Thyroid gland (tissue), 4 donors: ENCODE measurements around the gene CCDC78. TPM values are rescaled to one million over a fixed set of nuclear protein-coding genes. Genes with fewer than 3 reads are reported as not detected.

Experiments used
- DNase-seq, 2 donors: peaks; one replicate each; pipeline ENCODE4 v3.0.0-alpha.2; 2019
- H3K27ac ChIP-seq, 3 donors: fragments of 200-600 bp; sonication (generic); 1 replicate in 2 of 3; 2 replicates in 1 of 3; pipeline ENCODE4 v1.5.1; 2016 to 2019; ENCODE audit warnings: mild to moderate bottlenecking in 1 of 3, moderate library complexity in 1 of 3
- H3K27me3 ChIP-seq: fragments of 200-600 bp; sonication (generic); one replicate; pipeline ENCODE4 v1.5.1; 2019
- H3K36me3 ChIP-seq, 2 donors: fragments of 200-600 bp; sonication (generic); one replicate each; pipeline ENCODE4 v1.5.1; 2016 to 2019
- H3K4me1 ChIP-seq, 2 donors: fragments of 200-600 bp; sonication (generic); one replicate each; pipeline ENCODE4 v1.5.1; 2017 to 2019
- H3K4me3 ChIP-seq, 3 donors: fragments of 200-600 bp; sonication (generic); replicated peaks in 1 of 3; 1 replicate in 2 of 3; 2 replicates in 1 of 3; pipeline ENCODE4 v1.5.1; 2016; ENCODE audit warnings: mild to moderate bottlenecking in 1 of 3
- H3K9me3 ChIP-seq: fragments of 200-600 bp; sonication (generic); one replicate; pipeline ENCODE4 v1.5.1; 2017
- POLR2A ChIP-seq, 2 donors: fragments of 450-650 bp; IDR thresholded peaks; one replicate each; pipeline ENCODE4 v1.6.1; 2017; ENCODE audit warnings: antibody characterized with exemption in 2 of 2, mild to moderate bottlenecking in 2 of 2, moderate library complexity in 1 of 2
- WGBS, 2 donors: methylation state at CpG; one replicate each; pipeline ENCODE4 v1.1.5; 2017; 5-methylcytosine and 5-hydroxymethylcytosine counted together
- intact Hi-C: fragments of 100-400 bp; cut with DNase I; formaldehyde crosslinking; loops from one replicate; pipeline ENCODE4 v1.15.1; 2023
- total RNA-seq, 4 donors: library from RNA; depleted of rRNA; stranded (reverse); fragments of >200 nt; gene quantifications; one replicate each; pipeline ENCODE4 v1.2.3, GENCODE V29; 2016
- TF ChIP-seq, protein P1 (sequence below), 6 experiments: fragments of 200-600 bp in 3 of 6; fragments of 450-650 bp in 3 of 6; sonication (generic) in 3 of 6; IDR thresholded peaks; one replicate each; pipeline ENCODE4 v1.5.1; 2016 to 2019; ENCODE audit warnings: antibody characterized with exemption in 6 of 6, mild to moderate bottlenecking in 2 of 6, inconsistent platforms in 1 of 6, moderate library complexity in 1 of 6

The CCDC78 gene
- total RNA-seq, 4 donors from 2014 or later: 0.27 TPM; not detected in 3

DNA sequence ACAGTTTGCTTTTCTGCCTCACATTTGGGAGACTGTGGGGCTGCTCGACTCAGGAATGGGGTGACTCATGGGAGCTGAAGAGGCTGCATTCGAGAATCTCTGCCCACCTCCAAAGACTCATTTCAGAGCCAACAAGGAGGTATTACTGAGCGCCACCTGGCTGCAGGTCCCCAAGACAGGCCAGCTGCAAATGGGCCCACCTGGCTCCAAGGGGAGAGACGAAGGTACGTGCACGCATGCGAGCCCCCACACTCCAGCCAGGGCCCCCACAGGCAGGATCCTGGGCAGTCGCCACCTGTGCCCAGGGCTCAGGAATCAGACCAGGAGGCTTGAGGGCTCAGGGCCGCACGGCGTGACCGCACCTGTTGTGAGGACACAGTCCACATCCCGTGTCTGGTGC is 6.7 kb upstream of the CCDC78 start:
- DNase-seq: no peak
- Histone ChIP-seq H3K27me3 (no peaks in the 10 kb centered on the region), H3K9me3 (no peaks in the 10 kb centered on the region), H3K36me3 (peaks cover 18 to 41% of the 10 kb centered on the region in 2 donors), H3K27ac (no peak overlapping the region), H3K4me1 (peaks cover 11% of the 10 kb centered on the region in 2 donors), H3K4me3 (no peak overlapping the region)
- whole genome bisulfite sequencing, 2 donors: 91 to 93% methylated on average over 2 to 8 of the region's 13 CpGs
- TF ChIP-seq, protein P1, sequence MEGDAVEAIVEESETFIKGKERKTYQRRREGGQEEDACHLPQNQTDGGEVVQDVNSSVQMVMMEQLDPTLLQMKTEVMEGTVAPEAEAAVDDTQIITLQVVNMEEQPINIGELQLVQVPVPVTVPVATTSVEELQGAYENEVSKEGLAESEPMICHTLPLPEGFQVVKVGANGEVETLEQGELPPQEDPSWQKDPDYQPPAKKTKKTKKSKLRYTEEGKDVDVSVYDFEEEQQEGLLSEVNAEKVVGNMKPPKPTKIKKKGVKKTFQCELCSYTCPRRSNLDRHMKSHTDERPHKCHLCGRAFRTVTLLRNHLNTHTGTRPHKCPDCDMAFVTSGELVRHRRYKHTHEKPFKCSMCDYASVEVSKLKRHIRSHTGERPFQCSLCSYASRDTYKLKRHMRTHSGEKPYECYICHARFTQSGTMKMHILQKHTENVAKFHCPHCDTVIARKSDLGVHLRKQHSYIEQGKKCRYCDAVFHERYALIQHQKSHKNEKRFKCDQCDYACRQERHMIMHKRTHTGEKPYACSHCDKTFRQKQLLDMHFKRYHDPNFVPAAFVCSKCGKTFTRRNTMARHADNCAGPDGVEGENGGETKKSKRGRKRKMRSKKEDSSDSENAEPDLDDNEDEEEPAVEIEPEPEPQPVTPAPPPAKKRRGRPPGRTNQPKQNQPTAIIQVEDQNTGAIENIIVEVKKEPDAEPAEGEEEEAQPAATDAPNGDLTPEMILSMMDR (IDR thresholded peaks at IDR 0.05): no peak
- no peak for TF ChIP-seq POLR2A (IDR thresholded peaks at IDR 0.05)
- intact Hi-C loops: no loop called here

DNA sequence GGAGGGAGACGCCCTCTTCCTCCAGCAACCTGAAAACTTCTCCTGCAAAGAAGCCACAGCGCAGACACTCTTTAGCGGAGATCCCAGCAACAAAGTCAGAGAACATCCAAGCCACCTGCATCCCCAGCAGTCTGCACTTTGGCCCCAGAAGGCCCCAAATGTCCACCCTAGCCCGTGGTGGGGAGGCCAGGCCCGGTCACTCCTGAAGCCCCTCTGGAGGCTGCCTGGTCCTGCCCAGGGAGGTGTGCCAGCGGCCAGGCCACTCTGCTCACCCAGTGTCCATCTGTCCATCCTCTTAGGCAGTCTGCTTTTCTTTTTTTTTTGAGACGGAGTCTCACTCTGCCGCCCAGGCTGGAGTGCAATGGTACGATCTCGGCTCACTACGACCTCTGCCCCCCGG is 6.1 kb upstream of the CCDC78 start:
- Histone ChIP-seq H3K27me3 (no peaks in the 10 kb centered on the region), H3K9me3 (no peaks in the 10 kb centered on the region), H3K4me1 (peaks cover 17% of the 10 kb centered on the region in 2 donors), H3K36me3 (peaks cover 18 to 39% of the 10 kb centered on the region in 2 donors), H3K4me3 (no peak overlapping the region), H3K27ac (no peak overlapping the region)
- 96 to 97% methylated on average over 12 of the region's 12 CpGs for WGBS, 2 donors
- DNase-seq: no peak
- TF ChIP-seq POLR2A (IDR thresholded peaks at IDR 0.05): no peak
- TF ChIP-seq, protein P1 (IDR thresholded peaks at IDR 0.05): no peak
- intact Hi-C loops: no loop called here

DNA sequence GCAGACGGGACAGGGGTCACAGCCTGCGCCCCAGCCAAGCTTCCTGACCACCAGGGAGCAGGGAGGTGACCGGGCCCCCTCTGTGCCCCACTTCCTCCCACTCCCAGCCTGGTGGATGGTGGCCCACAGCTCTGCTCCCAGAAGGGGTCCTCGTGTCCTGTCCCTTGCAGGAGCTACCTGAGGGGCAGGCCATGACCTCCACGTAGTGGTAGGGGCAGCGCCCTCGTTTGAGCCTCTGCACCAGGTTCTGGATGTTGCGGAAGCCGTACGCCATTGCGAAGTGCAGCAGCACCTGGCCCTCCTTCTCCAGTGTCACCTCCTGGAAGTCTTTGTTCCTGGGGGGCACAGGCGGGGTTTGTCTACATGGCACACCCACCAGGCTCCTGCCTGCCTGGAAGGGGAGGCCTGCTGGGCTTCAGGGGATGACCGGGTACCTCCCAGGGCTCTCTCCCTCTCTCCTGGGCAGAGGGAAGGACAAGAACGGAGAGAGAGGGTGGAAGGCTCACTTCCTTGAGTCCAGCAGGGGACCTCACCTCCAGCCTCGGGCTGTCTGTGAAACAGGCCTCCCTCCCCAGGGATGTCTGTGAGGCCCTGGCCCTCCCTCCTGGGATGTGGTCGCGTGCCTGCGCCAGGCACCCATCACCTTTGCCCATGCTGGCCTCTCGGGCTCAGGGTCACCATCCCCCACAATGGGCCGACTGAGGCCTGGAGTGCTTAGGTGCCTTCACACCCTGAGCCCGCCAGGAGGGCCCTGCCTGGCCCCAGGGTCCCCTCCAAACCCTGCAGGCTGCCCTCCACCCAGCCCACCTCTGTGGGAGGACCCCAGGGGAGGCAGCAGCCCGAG is 4.6 kb upstream of the CCDC78 start:
- H3K27me3 ChIP-seq: no peaks in the 10 kb centered on the region
- WGBS, 2 donors: 88 to 99% methylated on average over 10 to 13 of the region's 22 CpGs
- H3K4me3 ChIP-seq: no peak overlapping the region
- no peaks in the 10 kb centered on the region for H3K9me3 ChIP-seq
- no peak for TF ChIP-seq POLR2A (IDR thresholded peaks at IDR 0.05)
- TF ChIP-seq, protein P1 (IDR thresholded peaks at IDR 0.05): no peak
- intact Hi-C loops: no loop called here
- no peak for DNase-seq
- H3K4me1 ChIP-seq: peaks cover 24 to 28% of the 10 kb centered on the region in 2 donors
- no peak overlapping the region for H3K27ac ChIP-seq
- H3K36me3 ChIP-seq: peaks cover 12 to 26% of the 10 kb centered on the region in 2 donors

DNA sequence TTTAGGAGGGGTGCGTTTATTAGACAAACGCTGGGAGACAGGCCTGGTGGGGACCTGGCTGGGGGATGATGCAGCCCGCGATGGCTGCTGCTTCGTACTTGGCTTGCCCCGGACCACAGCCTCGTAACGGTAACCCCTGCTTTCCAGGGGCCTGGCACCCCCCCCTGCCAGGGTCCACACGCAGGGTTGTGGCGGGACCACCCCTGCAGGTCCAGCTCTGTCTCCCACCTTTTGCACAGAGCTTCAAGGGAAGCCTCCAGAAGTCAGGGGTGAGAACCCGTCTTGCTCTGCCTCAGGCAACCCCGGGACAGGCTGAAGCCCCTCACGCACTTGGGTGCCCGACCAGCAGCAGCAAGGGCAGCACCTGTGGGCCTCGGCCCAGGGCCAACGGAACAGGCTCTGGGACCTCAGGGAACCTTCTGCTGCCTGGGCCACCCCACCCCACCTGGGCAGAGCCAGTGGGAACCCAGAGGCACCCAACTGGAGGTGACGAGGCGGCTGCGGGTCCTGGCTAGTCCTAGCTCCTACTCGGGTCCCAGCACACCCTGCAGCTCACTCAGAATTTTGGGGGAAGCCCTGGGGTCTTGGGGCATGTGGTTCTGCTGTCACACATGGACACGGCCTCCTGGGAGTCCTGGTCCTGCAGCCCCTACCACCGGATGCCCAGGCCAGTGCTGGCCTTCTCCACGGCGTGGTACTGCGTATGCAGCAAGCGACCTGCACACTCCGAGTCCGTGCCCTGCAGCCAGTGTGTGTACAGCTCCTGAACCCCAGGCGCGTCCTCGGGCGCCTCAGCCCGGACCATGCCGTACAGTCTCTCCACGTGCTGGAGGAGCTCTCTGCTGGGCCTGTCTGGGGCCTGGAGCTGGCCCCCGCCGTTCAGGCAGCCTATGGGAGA is 3.8 kb upstream of the CCDC78 start:
- Histone ChIP-seq H3K36me3 (peaks cover 7 to 21% of the 10 kb centered on the region in 2 donors), H3K9me3 (no peaks in the 10 kb centered on the region), H3K27me3 (no peaks in the 10 kb centered on the region), H3K27ac (no peak overlapping the region), H3K4me3 (no peak overlapping the region), H3K4me1 (peaks cover 24 to 28% of the 10 kb centered on the region in 2 donors)
- TF ChIP-seq, protein P1 (IDR thresholded peaks at IDR 0.05): no peak
- TF ChIP-seq POLR2A (IDR thresholded peaks at IDR 0.05): no peak
- WGBS, 2 donors: 91 to 92% methylated on average over 20 to 24 of the region's 37 CpGs
- DNase-seq: no peak
- intact Hi-C loops: no loop called here
